Lung microvascular endothelial cell (primary cell): ENCODE measurements around the gene KRT31. TPM values are rescaled to one million over a fixed set of nuclear protein-coding genes. Genes with fewer than 3 reads are reported as not detected.

Experiments
- total RNA-seq: library from RNA; depleted of rRNA; stranded (reverse); fragments of >200 nt; gene quantifications from 2 replicates; pipeline ENCODE4 v1.2.1, GENCODE V29; 2014

Gene KRT31
- total RNA-seq, 1 donor from 2014 or later: not detected

Other genes starting within 250 kb of the KRT31 start
- gene KRTAP4-5, start 247.8 kb downstream of the KRT31 start, total RNA-seq: not detected in 2 replicates
- not detected in 2 replicates for gene KRTAP4-4, start 236.9 kb downstream of the KRT31 start, total RNA-seq
- not detected in 2 replicates for gene KRTAP4-3, start 229.4 kb downstream of the KRT31 start, total RNA-seq
- gene KRTAP4-2, start 219.4 kb downstream of the KRT31 start, total RNA-seq: not detected in 2 replicates
- gene KRTAP4-1, start 212.7 kb downstream of the KRT31 start, total RNA-seq: not detected in 2 replicates
- gene KRTAP9-1, start 207.7 kb downstream of the KRT31 start, total RNA-seq: not detected in 2 replicates
- gene KRTAP9-2, start 171.0 kb downstream of the KRT31 start, total RNA-seq: not detected in 2 replicates
- gene KRTAP9-3, start 165.2 kb downstream of the KRT31 start, total RNA-seq: not detected in 2 replicates
- not detected in 2 replicates for gene KRTAP9-8, start 159.6 kb downstream of the KRT31 start, total RNA-seq
- gene KRTAP9-4, start 147.9 kb downstream of the KRT31 start, total RNA-seq: not detected in 2 replicates
- not detected in 2 replicates for gene KRTAP9-9, start 142.2 kb downstream of the KRT31 start, total RNA-seq
- gene KRTAP9-6, start 132.2 kb downstream of the KRT31 start, total RNA-seq: not detected in 2 replicates
- gene KRTAP9-7, start 121.9 kb downstream of the KRT31 start, total RNA-seq: not detected in 2 replicates
- not detected in 2 replicates for gene KRTAP29-1, start 94.8 kb downstream of the KRT31 start, total RNA-seq
- gene KRTAP16-1, start 88.3 kb downstream of the KRT31 start, total RNA-seq: not detected in 2 replicates
- not detected in 2 replicates for gene KRTAP17-1, start 81.9 kb downstream of the KRT31 start, total RNA-seq
- not detected in 2 replicates for gene KRT33A, start 46.8 kb downstream of the KRT31 start, total RNA-seq
- not detected in 2 replicates for gene KRT33B, start 27.8 kb downstream of the KRT31 start, total RNA-seq
- gene KRT34, start 15.3 kb downstream of the KRT31 start, total RNA-seq: not detected in 2 replicates
- gene KRT37, start 27.0 kb upstream of the KRT31 start, total RNA-seq: not detected in 2 replicates
- not detected in 2 replicates for gene KRT38, start 43.4 kb upstream of the KRT31 start, total RNA-seq
- gene KRT32, start 69.8 kb upstream of the KRT31 start, total RNA-seq: not detected in 2 replicates
- gene KRT35, start 83.5 kb upstream of the KRT31 start, total RNA-seq: not detected in 2 replicates
- gene KRT36, start 92.3 kb upstream of the KRT31 start, total RNA-seq: not detected in 2 replicates
- gene KRT13, start 108.0 kb upstream of the KRT31 start, total RNA-seq: under 0.01 TPM in 1 of 2 replicates, not detected in the other
- 0.20 and 1.5 TPM in 2 replicates for gene KRT15, start 121.3 kb upstream of the KRT31 start, total RNA-seq
- gene KRT19, start 130.7 kb upstream of the KRT31 start, total RNA-seq: 2.8 and 13.1 TPM in 2 replicates
- gene KRT9, start 174.5 kb upstream of the KRT31 start, total RNA-seq: not detected in 2 replicates
- gene KRT14, start 189.3 kb upstream of the KRT31 start, total RNA-seq: not detected in 2 replicates
- not detected in 2 replicates for gene KRT16, start 215.2 kb upstream of the KRT31 start, total RNA-seq
- gene KRT17, start 227.0 kb upstream of the KRT31 start, total RNA-seq: 0.22 TPM in 1 of 2 replicates, not detected in the other